ENCODE results near the gene BOD1L1. TPM values are rescaled to one million over a fixed set of nuclear protein-coding genes. Genes with fewer than 3 reads are reported as not detected.

BOD1L1 gene
- total RNA-seq, 1 experiment from 2014 or later, result 37.2 TPM

DNA sequence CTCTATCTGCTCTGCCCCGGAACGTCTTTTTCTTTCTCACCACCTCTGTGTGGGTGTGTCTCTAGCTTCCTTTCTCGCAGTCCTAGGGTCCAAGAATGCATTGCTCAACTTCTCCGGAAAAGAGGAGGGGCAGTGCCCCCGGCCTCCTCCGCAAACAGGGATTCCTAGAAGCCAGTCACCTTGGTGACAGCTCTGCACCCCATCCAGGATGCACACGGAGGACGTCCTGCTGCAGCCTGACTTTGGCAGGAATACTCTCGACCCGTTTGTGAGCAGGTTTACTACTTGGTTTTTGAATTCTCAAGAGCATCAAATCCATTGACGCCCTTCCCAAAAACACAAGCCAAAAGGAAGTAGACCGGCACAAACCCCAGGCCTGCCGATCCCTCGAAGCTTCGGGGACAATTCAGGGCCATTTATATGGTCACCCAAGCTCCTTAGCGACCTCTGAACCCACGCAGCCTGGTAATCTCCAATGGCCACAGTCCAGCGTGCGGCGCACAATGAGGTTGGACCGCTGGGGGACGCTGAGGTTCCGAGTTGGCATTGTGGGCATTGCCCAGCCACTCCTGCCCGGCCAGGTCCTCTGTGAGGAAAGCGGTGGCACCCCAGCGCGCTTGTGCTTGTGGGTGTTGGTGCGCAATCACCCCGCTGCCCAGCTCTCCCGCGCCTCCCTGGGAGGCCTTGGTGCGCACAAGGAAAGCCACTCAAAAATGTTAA lies 93.0 kb downstream of the BOD1L1 start:
- Mint-ChIP-seq H3K9me3 (ENCODE audit: unreplicated experiment) (no peaks in the 10 kb centered on the region), H3K27ac (ENCODE audit: unreplicated experiment) (no peak overlapping the region), H3K36me3 (ENCODE audit: insufficient read depth, unreplicated experiment) (no peaks in the 10 kb centered on the region), H3K4me1 (ENCODE audit: low read depth, unreplicated experiment) (no peaks in the 10 kb centered on the region), H3K27me3 (ENCODE audit: insufficient read depth, unreplicated experiment) (peaks cover 2% of the 10 kb centered on the region), H3K4me3 (ENCODE audit: unreplicated experiment) (no peak overlapping the region)
- no peak overlapping the region for H3K4me3 ChIP-seq (ENCODE audit: low read depth, low read length)
- no peaks in the 10 kb centered on the region for H3K4me1 ChIP-seq
- CTCF ChIA-PET, result no interaction called here
- TF ChIP-seq, protein P1, sequence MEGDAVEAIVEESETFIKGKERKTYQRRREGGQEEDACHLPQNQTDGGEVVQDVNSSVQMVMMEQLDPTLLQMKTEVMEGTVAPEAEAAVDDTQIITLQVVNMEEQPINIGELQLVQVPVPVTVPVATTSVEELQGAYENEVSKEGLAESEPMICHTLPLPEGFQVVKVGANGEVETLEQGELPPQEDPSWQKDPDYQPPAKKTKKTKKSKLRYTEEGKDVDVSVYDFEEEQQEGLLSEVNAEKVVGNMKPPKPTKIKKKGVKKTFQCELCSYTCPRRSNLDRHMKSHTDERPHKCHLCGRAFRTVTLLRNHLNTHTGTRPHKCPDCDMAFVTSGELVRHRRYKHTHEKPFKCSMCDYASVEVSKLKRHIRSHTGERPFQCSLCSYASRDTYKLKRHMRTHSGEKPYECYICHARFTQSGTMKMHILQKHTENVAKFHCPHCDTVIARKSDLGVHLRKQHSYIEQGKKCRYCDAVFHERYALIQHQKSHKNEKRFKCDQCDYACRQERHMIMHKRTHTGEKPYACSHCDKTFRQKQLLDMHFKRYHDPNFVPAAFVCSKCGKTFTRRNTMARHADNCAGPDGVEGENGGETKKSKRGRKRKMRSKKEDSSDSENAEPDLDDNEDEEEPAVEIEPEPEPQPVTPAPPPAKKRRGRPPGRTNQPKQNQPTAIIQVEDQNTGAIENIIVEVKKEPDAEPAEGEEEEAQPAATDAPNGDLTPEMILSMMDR (IDR thresholded peaks at IDR 0.05; ENCODE audit: insufficient read depth in 1 of 2, low read depth in 1 of 2, low read length in 1 of 2, severe bottlenecking in 1 of 2, unreplicated experiment in 1 of 2), result no peak
- no peaks in the 10 kb centered on the region for H3K36me3 ChIP-seq (ENCODE audit: control insufficient read depth, insufficient read depth, low read length)
- H3K9me3 ChIP-seq, result no peaks in the 10 kb centered on the region
- no peak for DNase-seq
- H3K27me3 ChIP-seq (replicated peaks; ENCODE audit: control insufficient read depth, insufficient read depth, low read length), result no peaks in the 10 kb centered on the region
- no TSS peak for BruUV-seq (replicated peaks)
- intact Hi-C loops (cut with micrococcal nuclease; ENCODE audit: unreplicated experiment), result no loop called here
- POLR2A ChIA-PET, result no interaction called here

DNA sequence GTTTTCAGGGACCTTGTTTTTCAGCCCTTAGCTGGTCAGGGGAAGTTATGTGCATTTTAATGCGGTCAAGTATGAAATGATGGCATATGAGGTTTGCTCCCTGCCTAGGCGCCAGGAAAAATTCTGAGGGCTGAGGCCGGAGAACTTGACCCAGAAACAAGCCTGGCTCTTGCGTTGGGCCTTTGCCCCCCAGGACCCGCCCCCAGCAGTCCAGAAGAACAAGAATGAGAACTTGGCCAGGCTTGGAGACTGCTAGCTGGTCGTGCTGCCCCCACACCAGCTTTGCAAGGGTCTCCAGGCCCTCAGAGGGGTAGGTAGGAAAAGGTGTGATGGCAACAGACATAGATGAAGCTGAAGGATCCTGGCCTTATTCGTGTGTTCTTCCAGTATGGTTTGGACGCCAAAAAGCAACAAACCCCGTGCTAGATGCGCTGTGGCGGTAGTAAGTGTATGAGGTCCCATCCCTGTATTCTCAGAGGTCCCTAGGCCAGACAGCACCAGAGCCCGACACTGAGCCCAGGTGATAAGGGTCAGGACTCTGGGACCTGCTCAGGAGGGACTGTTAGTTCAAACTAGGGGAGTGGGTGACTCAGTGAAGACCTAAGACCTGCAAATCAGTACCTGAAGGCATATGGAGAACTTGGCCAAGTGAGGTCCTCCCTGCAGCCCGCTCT lies 93.7 kb downstream of the BOD1L1 start:
- no TSS peak for BruUV-seq (replicated peaks)
- no peaks in the 10 kb centered on the region for H3K36me3 Mint-ChIP-seq (ENCODE audit: insufficient read depth, unreplicated experiment)
- no peaks in the 10 kb centered on the region for H3K36me3 ChIP-seq (ENCODE audit: control insufficient read depth, insufficient read depth, low read length)
- no peaks in the 10 kb centered on the region for H3K9me3 Mint-ChIP-seq (ENCODE audit: unreplicated experiment)
- TF ChIP-seq, protein P1 (IDR thresholded peaks at IDR 0.05; ENCODE audit: insufficient read depth in 1 of 2, low read depth in 1 of 2, low read length in 1 of 2, severe bottlenecking in 1 of 2, unreplicated experiment in 1 of 2), result no peak
- H3K4me3 ChIP-seq (ENCODE audit: low read depth, low read length), result no peak overlapping the region
- no peaks in the 10 kb centered on the region for H3K27me3 ChIP-seq (replicated peaks; ENCODE audit: control insufficient read depth, insufficient read depth, low read length)
- H3K4me1 Mint-ChIP-seq (ENCODE audit: low read depth, unreplicated experiment), result no peaks in the 10 kb centered on the region
- no peaks in the 10 kb centered on the region for H3K9me3 ChIP-seq
- H3K27ac Mint-ChIP-seq (ENCODE audit: unreplicated experiment), result no peak overlapping the region
- POLR2A ChIA-PET, result no interaction called here
- intact Hi-C loops (cut with micrococcal nuclease; ENCODE audit: unreplicated experiment), result no loop called here
- CTCF ChIA-PET, result no interaction called here
- peaks cover 2% of the 10 kb centered on the region for H3K27me3 Mint-ChIP-seq (ENCODE audit: insufficient read depth, unreplicated experiment)
- no peaks in the 10 kb centered on the region for H3K4me1 ChIP-seq
- no peak for DNase-seq
- no peak overlapping the region for H3K4me3 Mint-ChIP-seq (ENCODE audit: unreplicated experiment)

DNA sequence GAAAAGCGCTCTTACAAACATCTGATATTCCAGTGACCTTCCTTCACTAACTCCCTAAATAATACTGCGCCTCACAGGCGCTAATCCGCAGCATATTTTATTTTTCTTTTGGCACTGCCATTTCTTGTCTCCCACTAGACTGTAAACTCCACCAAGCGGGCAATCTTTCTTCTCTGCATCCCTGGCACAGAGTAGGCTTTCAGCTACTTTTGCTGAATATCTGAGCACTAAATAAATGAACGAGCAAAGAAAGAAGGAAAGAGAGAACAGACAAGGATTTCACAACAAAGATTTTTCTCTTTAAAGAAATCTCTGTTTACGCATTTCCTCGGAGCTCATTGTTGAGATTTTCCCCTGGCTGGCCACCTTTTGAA lies 95.9 kb downstream of the BOD1L1 start:
- no peaks in the 10 kb centered on the region for H3K9me3 ChIP-seq
- POLR2A ChIA-PET, result no interaction called here
- H3K36me3 ChIP-seq (ENCODE audit: control insufficient read depth, insufficient read depth, low read length), result no peaks in the 10 kb centered on the region
- intact Hi-C loops (cut with micrococcal nuclease; ENCODE audit: unreplicated experiment), result no loop called here
- BruUV-seq (replicated peaks), result no TSS peak
- Mint-ChIP-seq H3K9me3 (ENCODE audit: unreplicated experiment) (no peaks in the 10 kb centered on the region), H3K27me3 (ENCODE audit: insufficient read depth, unreplicated experiment) (no peaks in the 10 kb centered on the region), H3K4me3 (ENCODE audit: unreplicated experiment) (no peak overlapping the region), H3K4me1 (ENCODE audit: low read depth, unreplicated experiment) (no peaks in the 10 kb centered on the region), H3K36me3 (ENCODE audit: insufficient read depth, unreplicated experiment) (no peaks in the 10 kb centered on the region), H3K27ac (ENCODE audit: unreplicated experiment) (no peak overlapping the region)
- H3K27me3 ChIP-seq (replicated peaks; ENCODE audit: control insufficient read depth, insufficient read depth, low read length), result no peaks in the 10 kb centered on the region
- H3K4me1 ChIP-seq, result no peaks in the 10 kb centered on the region
- no peak overlapping the region for H3K4me3 ChIP-seq (ENCODE audit: low read depth, low read length)
- TF ChIP-seq, protein P1 (IDR thresholded peaks at IDR 0.05; ENCODE audit: insufficient read depth in 1 of 2, low read depth in 1 of 2, low read length in 1 of 2, severe bottlenecking in 1 of 2, unreplicated experiment in 1 of 2), result no peak
- DNase-seq, result no peak
- CTCF ChIA-PET, result no interaction called here

All from Caco-2 (cell line).